Endothelial cell of umbilical vein (primary cell): Measurements from ENCODE around the gene COL17A1. TPM values are rescaled to one million over a fixed set of nuclear protein-coding genes. Genes with fewer than 3 reads are reported as not detected.

Source experiments
- BruUV-seq: library from RNA; stranded (reverse); fragments of 400-500 nt; replicated peaks from 2 replicates; lab custom pipeline; 2021; lab: Mats Ljungman, UMichigan
- CTCF ChIA-PET: fragments of 300-600, 350-600 bp; sonication (Branson Sonifier 250); formaldehyde crosslinking; loops from one replicate; lab custom pipeline; 2021; ENCODE audit warnings: antibody characterized with exemption, inconsistent platforms; lab: Charles Lee
- POLR2A ChIA-PET: fragments of 300-600, 350-600 bp; sonication (Branson Sonifier 250); formaldehyde crosslinking; loops from one replicate; lab custom pipeline; 2021; ENCODE audit warnings: antibody characterized with exemption, inconsistent platforms; lab: Charles Lee
- DNase-seq: peaks from one replicate; pipeline ENCODE4 v3.0.0-alpha.2; 2011; ENCODE audit warnings: low read depth, low spot score
- FAIRE-seq: peaks from 2 replicates; lab custom pipeline; 2011; peaks lifted over from hg19 to GRCh38; lab: Jason Lieb, UNC
- H2AFZ ChIP-seq: 2 replicates; pipeline ENCODE4 v1.6.0; 2012; ENCODE audit warnings: low read depth, low read length, control low read depth, inconsistent platforms
- H3K27ac ChIP-seq: 2 replicates; pipeline ENCODE4 v1.5.1; 2011; ENCODE audit warnings: low read depth, mild to moderate bottlenecking, control low read depth, low read length, moderate library complexity; ENCODE audit not compliant: insufficient read depth
- H3K27me3 ChIP-seq, 2 experiments: 2 replicates each; pipeline versions ENCODE4 v1.6.0 to v1.6.1; 2011; ENCODE audit warnings: low read length in 2 of 2, mixed read lengths in 1 of 2; ENCODE audit not compliant: control insufficient read depth in 2 of 2, insufficient read depth in 2 of 2
- H3K36me3 ChIP-seq, 2 experiments: 2 replicates in 1 of 2; 3 replicates in 1 of 2; pipeline ENCODE4 v1.5.1; 2011; ENCODE audit warnings: low read length in 2 of 2, mild to moderate bottlenecking in 1 of 2, moderate library complexity in 1 of 2; ENCODE audit not compliant: control insufficient read depth in 2 of 2, insufficient read depth in 2 of 2; ENCODE audit errors: extremely low read depth in 1 of 2
- H3K4me1 ChIP-seq: 3 replicates; pipeline ENCODE4 v1.5.1; 2011; ENCODE audit warnings: mild to moderate bottlenecking, low read length; ENCODE audit not compliant: control insufficient read depth, insufficient read depth; ENCODE audit errors: extremely low read depth
- H3K4me2 ChIP-seq: 2 replicates; pipeline ENCODE4 v1.6.1; 2011; ENCODE audit warnings: low read length, control low read depth, mixed read lengths; ENCODE audit not compliant: insufficient read depth
- H3K4me3 ChIP-seq, 3 experiments: fragments of 200-600 bp in 1 of 3; sonication (generic), shearing (Covaris generic) in 1 of 3; replicated peaks in 1 of 3; 2 replicates each; pipeline ENCODE4 v1.5.1; 2011 to 2016; ENCODE audit warnings: control low read depth in 3 of 3, low read length in 3 of 3, mild to moderate bottlenecking in 2 of 3, inconsistent platforms in 1 of 3, low read depth in 1 of 3, moderate library complexity in 1 of 3; ENCODE audit not compliant: insufficient read depth in 1 of 3
- H3K79me2 ChIP-seq: 2 replicates; pipeline ENCODE4 v1.6.0; 2012; ENCODE audit warnings: low read length, inconsistent platforms; ENCODE audit not compliant: control insufficient read depth, insufficient read depth
- H3K9ac ChIP-seq: replicated peaks from 2 replicates; pipeline ENCODE3; 2011; ENCODE audit warnings: low read length, control low read depth; ENCODE audit not compliant: insufficient read depth; ENCODE audit errors: extremely low read depth
- H3K9me1 ChIP-seq: replicated peaks from 3 replicates; pipeline ENCODE4 v1.6.0; 2011; ENCODE audit warnings: mild to moderate bottlenecking, low read length; ENCODE audit not compliant: control insufficient read depth, insufficient read depth; ENCODE audit errors: extremely low read depth
- H3K9me3 ChIP-seq: replicated peaks from 2 replicates; pipeline ENCODE4 v1.5.1; 2012; ENCODE audit warnings: low read length, inconsistent platforms; ENCODE audit not compliant: control insufficient read depth, insufficient read depth
- H4K20me1 ChIP-seq: replicated peaks from 2 replicates; pipeline ENCODE3; 2011; ENCODE audit warnings: mild to moderate bottlenecking, low read length; ENCODE audit not compliant: control insufficient read depth, insufficient read depth; ENCODE audit errors: extremely low read depth
- FOS ChIP-seq: IDR thresholded peaks from 2 replicates; pipeline ENCODE4 v1.6.1; 2011; ENCODE audit warnings: mild to moderate bottlenecking, low read length, moderate library complexity, borderline replicate concordance; ENCODE audit not compliant: insufficient read depth
- JUN ChIP-seq: IDR thresholded peaks from 2 replicates; pipeline ENCODE4 v1.6.1; 2011; ENCODE audit warnings: borderline replicate concordance, low read depth; ENCODE audit not compliant: insufficient read length, insufficient read depth
- dilution Hi-C: fragments of 300-500 bp; cut with MboI; formaldehyde crosslinking; loops from one replicate; pipeline ENCODE4 v1.15.0; 2019; ENCODE audit warnings: low sequenced_read_pairs; ENCODE audit not compliant: extremely low pct_ligation_motif_present
- intact Hi-C: fragments of 100-400 bp; cut with micrococcal nuclease; formaldehyde crosslinking; loops from one replicate; pipeline ENCODE4 v1.10.0; 2022
- polyA plus RNA-seq, 4 experiments: library from polyadenylated mRNA; depleted of rRNA in 3 of 4; stranded (reverse) in 3 of 4; unstranded in 1 of 4; fragments of >200 nt; gene quantifications; 2 replicates each; pipeline versions ENCODE4 v1.2.1 to v1.2.3, GENCODE V29; 2011 to 2012; ENCODE audit warnings: missing spikeins in 1 of 4
- total RNA-seq: library from RNA; stranded (reverse); gene quantifications from 2 replicates; pipeline ENCODE4 v1.2.3, GENCODE V29; 2021
- TF ChIP-seq, protein P1 (sequence below), 2 donors: IDR thresholded peaks; 1 replicate in 1 of 2; 2 replicates in 1 of 2; pipeline ENCODE4 v1.5.1; 2011; ENCODE audit warnings: low read length in 2 of 2, mild to moderate bottlenecking in 2 of 2, moderate library complexity in 2 of 2, control low read depth in 1 of 2, inconsistent platforms in 1 of 2, low read depth in 1 of 2; ENCODE audit not compliant: insufficient read depth in 1 of 2; ENCODE audit errors: extremely low read depth in 1 of 2

COL17A1 gene
- total and polyA plus RNA-seq, 2 donors (not counting 3 experiments of a cell fraction or from before 2014, with no cell fraction given) = 0.57 to 1.3 TPM

DNA sequence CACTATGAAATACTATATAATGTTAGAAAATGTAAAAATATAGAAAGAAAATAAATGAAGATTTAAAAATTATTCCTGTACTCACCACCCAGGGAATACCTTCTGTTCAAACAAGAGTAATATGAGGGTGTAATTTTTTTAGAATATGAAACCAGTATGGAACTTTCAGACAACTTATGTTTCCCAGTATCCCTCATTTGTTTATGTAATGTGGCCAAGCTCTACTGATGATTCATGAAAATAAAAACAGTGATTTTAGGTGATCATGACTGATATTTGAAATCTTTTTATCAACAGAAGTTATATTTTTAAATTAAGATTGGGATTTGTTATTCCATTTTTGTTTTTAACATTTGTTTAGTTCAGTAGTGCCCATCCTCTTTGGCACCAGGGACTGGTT is 100.0 kb downstream of the COL17A1 start:
- intact Hi-C loops = no loop called here

More for the DNA sequence above, 100.0 kb downstream of the COL17A1 start:
- FAIRE-seq (no peak), DNase-seq (no peak)
- H3K4me1 ChIP-seq = peaks cover 50% of the 10 kb centered on the region
- no peaks in the 10 kb centered on the region for H3K36me3 ChIP-seq
- H3K4me3 ChIP-seq = no peak overlapping the region
- POLR2A ChIA-PET = interaction anchor here (0.6 to 1.2 kb wide), 2 partner anchors 10 to 15 kb away, joined by 3 to 8 read pairs; no protein-coding TSS in a partner anchor
- TF ChIP-seq FOS = peak; percentile 25
- TF ChIP-seq, protein P1, sequence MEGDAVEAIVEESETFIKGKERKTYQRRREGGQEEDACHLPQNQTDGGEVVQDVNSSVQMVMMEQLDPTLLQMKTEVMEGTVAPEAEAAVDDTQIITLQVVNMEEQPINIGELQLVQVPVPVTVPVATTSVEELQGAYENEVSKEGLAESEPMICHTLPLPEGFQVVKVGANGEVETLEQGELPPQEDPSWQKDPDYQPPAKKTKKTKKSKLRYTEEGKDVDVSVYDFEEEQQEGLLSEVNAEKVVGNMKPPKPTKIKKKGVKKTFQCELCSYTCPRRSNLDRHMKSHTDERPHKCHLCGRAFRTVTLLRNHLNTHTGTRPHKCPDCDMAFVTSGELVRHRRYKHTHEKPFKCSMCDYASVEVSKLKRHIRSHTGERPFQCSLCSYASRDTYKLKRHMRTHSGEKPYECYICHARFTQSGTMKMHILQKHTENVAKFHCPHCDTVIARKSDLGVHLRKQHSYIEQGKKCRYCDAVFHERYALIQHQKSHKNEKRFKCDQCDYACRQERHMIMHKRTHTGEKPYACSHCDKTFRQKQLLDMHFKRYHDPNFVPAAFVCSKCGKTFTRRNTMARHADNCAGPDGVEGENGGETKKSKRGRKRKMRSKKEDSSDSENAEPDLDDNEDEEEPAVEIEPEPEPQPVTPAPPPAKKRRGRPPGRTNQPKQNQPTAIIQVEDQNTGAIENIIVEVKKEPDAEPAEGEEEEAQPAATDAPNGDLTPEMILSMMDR (IDR thresholded peaks at IDR 0.05; ENCODE audit: extremely low read depth in 1 of 2, insufficient read depth in 1 of 2, low read depth in 1 of 2, low read length in 2 of 2) = no peak
- no peak for TF ChIP-seq JUN
- BruUV-seq = no TSS peak
- H3K9me1 ChIP-seq = no peaks in the 10 kb centered on the region
- no peak overlapping the region for H3K4me2 ChIP-seq
- CTCF ChIA-PET = interaction anchor here (0.7 to 0.9 kb wide), 2 partner anchors 35 to 40 kb away, joined by 3 read pairs; no protein-coding TSS in a partner anchor
- no peak overlapping the region for H3K9ac ChIP-seq
- peaks cover 91% of the 10 kb centered on the region for H3K79me2 ChIP-seq
- H4K20me1 ChIP-seq = peaks cover 3% of the 10 kb centered on the region
- dilution Hi-C loops = no loop called here
- no peaks in the 10 kb centered on the region for H3K9me3 ChIP-seq
- H3K27ac ChIP-seq = no peak overlapping the region
- no peak overlapping the region for H2AFZ ChIP-seq
- no peaks in the 10 kb centered on the region for H3K27me3 ChIP-seq
